Fibroblast of the conjunctiva (primary cell): ENCODE results near the gene DPY19L3.
"Not testable (repeated sequence)": the region's sequence is repeated elsewhere in the genome, so short reads cannot be mapped to it uniquely, and the experiment has no call there.

Experiments used
- DNase-seq: peaks from one replicate; pipeline ENCODE4 v3.0.0-alpha.2; 2010; ENCODE audit warnings: low read depth

DPY19L3 gene

DNA sequence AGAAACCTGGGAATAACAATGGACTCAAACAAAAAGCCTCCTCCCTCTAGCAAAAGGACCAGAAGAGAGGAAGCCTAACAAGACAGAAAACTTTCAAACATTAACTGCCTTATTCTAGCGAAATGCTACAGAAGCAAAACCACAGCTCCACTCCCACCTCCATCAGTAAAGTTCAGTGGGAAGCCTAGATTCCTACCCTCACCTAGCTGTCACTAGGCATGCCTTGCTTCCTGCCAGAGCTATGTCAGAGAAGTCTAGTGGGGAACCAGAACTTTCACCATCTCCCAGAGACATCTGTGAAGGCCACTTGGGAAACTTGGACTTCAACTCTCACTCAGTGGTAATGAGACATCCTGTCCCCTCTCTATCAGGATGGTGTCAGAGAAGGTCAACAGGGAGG lies 37.1 kb downstream of the DPY19L3 start:
- DNase-seq: no peak

DNA sequence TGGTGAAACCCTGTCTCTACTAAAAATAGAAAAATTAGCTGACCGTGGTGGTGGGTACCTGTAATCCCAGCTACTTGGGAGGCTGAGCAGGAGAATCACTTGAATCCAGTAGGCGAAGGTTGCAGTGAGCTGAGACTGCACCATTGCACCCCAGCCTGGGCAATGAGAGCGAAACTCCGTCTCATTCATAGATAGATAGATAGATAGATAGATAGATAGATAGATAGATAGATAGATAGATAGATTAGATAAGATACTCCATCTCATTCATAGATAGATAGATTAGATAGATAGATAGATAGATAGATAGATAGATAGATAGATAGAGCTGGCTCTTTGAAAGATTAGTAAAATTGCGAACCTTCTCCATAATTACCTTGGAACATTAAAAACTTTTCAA lies 42.0 kb downstream of the DPY19L3 start:
- not testable (repeated sequence) for DNase-seq

GRCh38 chr19:32448026-32448425 lies 42.5 kb downstream of the DPY19L3 start:
- DNase-seq: no peak

DNA sequence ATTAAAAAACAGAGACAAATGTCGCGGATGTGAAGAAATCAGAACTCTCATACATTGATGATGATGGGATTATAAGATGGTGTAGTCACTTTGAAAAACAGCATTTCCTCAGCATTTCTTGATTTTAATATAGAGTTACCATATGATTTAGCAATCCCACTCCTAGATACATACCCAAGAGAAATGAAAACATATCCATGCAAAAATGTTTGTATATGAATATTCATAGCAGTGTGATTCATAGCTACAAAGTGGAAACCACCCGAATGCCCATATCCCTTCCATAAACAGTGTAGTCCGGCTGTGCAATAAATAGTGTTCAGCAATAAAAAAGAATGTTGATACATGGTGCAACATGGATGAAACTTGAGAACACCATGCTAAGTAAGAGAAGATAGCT lies 44.6 kb downstream of the DPY19L3 start:
- peak; percentile 49 for DNase-seq

DNA sequence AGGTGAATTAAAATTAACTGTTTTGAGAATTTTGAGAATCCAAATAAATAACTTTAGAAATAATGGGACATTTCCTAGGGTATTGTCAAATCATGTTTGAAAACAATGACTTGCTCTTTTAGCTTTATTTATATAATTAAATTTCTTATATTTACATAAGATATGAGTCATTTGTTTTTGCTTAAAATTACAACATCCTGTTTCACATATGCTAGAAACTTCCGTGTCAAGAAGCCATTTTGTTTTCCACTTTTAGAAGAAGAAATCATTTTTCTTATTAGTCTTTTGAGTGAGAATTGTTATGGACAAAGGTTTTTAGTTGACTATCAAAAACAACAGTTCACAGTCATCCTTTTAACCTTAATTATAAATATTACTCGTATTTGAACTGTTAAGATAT lies 48.2 kb downstream of the DPY19L3 start:
- DNase-seq: no peak

GRCh38 chr19:32456406-32456805 lies 50.8 kb downstream of the DPY19L3 start:
- no peak for DNase-seq

DNA sequence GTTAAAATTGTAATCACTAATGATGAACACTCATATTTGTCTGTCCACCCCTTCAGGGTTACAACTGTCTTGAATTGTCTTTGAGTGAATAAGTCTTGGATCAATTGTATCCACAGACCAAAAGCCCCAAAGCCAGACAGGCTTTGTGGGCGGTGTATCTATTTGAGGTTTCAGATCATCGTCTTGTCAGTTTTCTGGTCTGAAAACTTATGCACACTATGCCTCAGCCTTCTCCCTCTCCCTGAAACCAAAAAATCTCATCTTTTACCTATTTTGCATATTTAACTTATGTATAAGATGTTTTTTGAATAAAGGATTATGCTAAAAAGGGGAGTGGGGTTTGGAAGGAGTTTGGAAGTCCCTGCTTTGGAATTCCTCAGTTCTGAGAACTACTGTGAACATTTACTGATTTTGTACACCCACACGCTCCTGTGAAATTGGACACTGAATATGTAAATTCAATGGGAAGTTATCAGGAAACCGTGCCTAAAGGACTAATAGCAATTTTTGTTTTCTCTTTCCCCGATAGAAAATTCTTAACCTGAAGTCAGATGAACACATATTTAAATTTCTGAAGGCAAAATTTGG lies 52.1 kb downstream of the DPY19L3 start:
- no peak for DNase-seq

DNA sequence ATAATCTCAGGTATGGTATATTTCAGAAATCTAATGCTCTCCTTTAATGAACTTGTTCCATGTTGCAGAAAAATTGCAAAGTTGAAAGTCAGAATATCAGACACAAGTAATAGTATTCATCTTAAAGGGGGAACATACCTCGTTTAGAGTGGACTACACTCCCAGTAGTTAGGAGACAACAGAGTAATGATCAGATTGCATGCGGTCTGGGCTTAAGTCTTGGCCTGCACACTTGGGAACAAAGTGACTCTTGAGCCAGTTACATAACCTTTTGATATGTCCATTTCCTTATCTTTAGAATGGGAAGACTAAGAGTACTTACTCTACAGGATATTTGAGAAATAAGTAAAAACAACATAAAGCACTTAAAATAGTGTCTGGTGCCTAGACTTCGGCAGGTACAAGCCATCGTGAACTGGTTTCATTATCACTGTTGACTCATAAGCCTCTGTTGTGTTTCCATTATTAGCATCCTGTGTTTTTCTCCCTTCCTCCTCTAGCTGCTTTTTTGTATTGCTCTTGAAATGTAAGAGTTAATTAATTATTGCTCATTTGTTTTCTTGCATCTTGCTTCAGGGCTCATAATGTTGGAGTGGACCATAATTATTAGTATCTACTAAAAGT lies 53.0 kb downstream of the DPY19L3 start:
- DNase-seq: no peak

- no peak for DNase-seq
Observed at GRCh38 chr19:32459204-32459865, 53.8 kb downstream of the DPY19L3 start.

GRCh38 chr19:32460476-32460875 lies 54.9 kb downstream of the DPY19L3 start:
- no peak for DNase-seq

DNA sequence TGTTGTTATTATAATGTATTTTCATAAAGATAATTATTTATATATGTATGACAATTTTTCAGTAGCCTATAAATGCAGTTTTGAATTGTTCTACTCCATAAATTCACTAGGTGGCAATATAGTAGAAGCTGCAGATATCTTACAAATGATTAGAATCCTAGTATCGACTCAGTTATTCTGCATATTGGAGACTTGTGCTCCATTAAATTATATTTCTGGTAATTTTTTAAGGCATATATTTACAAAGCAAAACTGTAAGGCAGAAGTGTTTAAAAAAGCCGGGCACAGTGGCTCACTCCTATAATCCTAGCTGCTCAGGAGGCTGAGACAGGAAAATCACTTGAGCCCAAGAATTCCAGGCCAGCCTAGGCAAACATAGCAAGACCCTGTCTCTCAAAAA lies 58.7 kb downstream of the DPY19L3 start:
- peak; percentile 6 for DNase-seq

DNA sequence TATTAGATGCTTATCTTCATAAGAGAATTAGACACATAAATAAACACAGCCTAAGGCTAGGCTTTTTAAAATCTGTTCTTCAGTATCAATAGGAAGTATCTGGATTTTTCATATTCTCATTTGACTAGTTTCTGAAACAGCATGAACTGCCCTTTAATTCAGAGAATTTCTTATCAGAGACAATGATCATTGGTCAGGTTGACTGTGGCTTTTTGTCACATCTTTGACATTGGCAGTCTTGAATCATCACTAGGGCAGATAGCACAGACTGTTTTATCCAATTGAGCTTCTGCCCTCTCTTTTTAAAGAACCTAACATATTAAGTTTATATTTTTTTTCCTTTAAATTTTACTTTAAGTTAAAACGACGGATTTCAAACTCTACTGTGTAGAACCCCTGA lies 59.6 kb downstream of the DPY19L3 start:
- no peak for DNase-seq

- no peak for DNase-seq
Observed at GRCh38 chr19:32469795-32470194, 64.2 kb downstream of the DPY19L3 start.

GRCh38 chr19:32471095-32471494 lies 65.5 kb downstream of the DPY19L3 start:
- DNase-seq: no peak

DNA sequence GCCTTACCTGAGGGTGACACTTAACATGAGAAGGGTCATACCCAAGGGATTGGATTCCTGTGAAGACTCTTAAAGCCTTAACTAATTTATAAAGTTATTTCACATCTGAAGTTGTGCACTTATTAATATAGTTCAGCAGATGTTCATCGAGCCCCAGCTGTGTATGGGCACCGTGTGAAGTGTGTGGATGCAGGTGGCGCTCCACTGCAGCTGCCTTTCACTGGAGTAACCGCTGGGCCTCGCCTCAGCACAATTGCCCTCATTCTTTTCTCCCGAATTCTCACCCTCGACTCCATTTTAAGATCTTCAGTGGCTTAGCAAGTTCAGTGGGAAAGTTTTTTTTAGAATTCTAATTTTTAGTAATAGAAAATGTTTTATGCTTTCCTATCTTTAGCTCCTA lies 66.2 kb downstream of the DPY19L3 start:
- DNase-seq: no peak

DNA sequence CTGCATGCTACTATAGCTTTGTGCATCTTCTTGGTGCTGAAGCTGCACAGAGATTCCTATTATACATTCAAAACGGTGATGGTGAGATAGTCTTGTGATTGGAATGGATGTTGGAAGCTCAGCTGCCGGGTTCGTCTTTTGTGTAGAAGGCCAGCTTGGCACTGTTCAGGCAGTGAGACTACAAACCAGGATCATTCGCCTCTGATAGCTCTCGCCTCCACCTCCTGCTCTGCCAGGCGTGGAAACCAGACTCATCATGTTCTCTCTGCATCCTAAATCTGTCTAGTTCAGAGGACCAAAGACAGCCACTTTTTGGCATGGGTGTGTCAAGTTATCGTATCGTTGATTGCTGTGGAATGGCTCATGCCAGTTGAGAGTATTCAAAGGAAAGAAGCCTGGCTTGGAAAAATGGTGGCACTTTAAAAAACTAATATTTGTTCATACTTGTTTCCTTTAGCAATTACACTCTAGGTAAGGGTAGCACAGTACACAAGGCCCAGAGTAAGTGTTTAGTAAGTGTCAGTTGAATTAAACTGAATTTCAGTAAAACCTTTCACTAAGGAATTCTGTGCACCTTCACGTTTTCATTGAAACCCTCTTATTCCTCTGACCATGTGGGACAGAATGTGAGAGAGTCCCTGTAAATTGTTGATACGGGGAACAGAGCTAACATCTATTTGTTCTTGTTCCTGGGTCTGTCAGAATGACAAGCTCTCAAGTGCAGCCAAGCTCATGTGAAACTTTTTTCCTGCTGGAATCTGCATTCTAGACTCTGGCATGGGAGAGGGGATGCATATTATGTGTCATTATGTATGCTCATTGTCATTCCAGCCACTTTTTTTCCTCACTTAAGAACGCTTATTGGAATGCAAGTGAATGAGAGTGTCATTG lies 69.8 kb downstream of the DPY19L3 start:
- no peak for DNase-seq

DNA sequence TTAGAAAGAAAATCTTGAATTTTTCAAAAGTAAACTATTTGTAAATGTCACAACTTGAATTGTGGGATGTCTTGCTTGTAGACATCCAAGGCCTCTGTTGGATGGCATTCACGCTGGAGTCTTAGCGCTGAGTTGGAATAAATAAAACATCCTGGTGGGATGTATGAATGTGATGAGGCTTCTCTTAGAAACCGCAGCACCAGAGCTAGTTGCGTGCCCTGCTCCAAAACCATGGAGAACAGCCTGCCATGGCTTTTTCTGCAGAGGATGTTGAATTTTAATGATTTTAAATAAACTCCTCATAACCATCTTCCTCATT lies 70.4 kb downstream of the DPY19L3 start:
- DNase-seq: no peak

DNA sequence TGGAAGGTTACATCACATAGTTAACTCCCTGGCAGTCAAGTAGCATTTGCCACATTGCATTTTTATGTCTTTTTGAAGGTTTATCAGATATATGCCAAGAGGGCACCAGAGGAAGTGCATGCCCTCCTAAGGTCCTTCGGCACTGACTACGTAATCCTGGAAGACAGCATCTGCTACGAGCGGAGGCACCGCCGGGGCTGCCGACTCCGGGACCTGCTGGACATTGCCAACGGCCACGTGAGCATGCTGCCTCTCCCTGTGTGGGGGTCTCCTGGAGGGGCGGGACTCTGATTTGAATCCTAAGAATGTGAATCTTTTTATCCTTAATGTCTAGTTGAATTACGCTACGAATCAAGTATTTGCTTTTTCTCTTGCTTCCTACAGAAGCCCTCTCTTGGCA lies 74.8 kb downstream of the DPY19L3 start:
- DNase-seq: no peak

- DNase-seq: no peak
Observed at GRCh38 chr19:32483574-32483973, 78.0 kb downstream of the DPY19L3 start.

DNA sequence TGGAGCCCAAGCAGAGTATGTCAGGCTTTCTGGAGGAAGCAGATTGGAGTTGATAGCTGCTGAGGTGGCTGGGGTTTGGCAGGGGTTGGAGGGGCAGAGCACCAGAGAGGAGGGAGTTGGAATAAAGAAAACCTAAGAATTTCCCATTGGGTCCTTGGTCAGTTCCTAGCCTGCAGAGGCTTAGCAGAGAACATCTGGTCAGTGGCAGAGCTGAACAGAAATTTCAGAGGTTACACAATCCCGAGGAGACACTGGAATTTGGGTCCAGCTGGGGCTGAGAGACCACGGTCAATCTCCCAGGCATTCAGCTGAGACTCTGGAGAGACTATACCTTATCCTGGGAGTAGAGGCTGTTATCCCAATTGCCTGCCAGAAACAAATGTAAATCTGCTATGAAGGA lies 84.4 kb downstream of the DPY19L3 start:
- DNase-seq: no peak

DNA sequence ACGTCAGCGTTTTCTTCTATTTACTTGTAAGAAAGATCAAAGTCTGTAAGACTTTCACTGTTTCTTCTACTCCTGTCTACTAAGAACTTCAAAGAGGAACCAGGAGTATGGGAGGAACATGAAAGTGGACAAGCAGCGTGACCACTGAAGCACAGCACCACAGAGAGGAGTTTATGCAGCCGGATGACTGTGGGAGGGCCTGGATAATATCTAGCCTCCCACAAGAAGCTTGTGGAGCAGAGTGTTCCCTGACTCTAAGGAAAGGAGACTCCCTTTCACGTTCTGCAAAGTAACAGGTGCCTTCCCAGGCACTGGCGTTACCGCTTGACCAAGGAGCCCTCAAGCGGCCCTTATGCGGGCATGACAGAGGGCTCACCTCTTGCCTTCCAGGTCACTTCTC lies 91.8 kb downstream of the DPY19L3 start:
- no peak for DNase-seq

DNA sequence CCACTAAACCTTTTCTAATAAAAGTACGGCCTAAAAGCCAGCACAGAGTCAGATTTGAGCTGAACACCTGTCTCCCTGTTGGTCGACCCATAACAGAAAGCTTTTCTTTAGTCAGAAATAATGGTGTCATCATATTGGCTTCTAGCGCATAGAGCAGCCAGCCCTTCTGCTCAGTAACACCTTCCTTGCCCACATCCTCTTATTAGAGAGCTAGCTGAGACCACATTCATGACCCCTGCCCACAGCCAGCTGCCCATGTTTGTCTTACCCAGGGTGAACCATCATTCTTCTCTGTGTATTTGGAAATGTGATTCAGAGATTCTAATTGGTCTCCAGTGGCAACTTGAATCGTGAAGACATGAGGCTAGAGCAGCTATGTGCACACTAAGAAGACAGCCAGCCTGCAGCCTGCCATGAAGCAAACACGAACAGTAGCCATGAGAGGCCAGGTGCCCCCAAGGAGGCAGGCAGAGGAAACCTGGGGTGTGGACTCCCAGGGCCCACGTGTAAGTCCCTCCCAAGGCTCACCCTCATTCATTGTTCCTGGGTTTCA lies 93.2 kb downstream of the DPY19L3 start:
- no peak for DNase-seq

DNA sequence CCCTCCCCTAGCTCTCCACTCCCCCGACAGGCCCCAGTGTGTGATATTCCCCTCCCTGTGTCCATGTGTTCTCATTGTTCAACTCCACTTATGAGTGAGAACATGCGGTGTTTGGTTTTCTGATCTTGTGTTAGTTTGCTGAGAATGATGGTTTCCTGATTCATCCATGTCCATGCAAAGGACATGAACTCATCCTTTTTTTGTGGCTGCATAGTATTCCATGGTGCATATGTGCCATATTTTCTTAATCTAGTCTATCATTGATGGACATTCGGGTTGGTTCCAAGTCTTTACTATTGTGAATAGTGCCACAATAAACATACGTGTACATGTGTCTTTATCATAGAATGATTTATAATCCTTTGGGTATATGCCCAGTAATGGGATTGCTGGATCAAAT lies 106.9 kb downstream of the DPY19L3 start:
- not testable (repeated sequence) for DNase-seq
